MM.1S (cell line): ENCODE results near the gene SLC6A7.

Source experiments
- CTCF ChIP-seq: fragments of 300-600 bp; sonication (generic); IDR thresholded peaks from 2 replicates; pipeline ENCODE4 v1.5.1; 2016; ENCODE audit warnings: antibody characterized with exemption, low read length, mixed read lengths
- EZH2 ChIP-seq: fragments of 300-600 bp; sonication (generic); optimal IDR thresholded peaks from 2 replicates; pipeline ENCODE3; 2017; ENCODE audit warnings: low read depth, mild to moderate bottlenecking, antibody characterized with exemption, low read length, mixed read lengths

GRCh38 chr5:150149618-150150017 is 40.2 kb upstream of the SLC6A7 start:
- TF ChIP-seq CTCF (no peak), EZH2 (no peak)
